GM12878 (cell line): ENCODE data around the gene SUPT6H. TPM values are rescaled to one million over a fixed set of nuclear protein-coding genes. Genes with fewer than 3 reads are reported as not detected.

Experiments
- ATF3 ChIP-seq: IDR thresholded peaks from 2 replicates; pipeline ENCODE4 v1.6.1; 2011; ENCODE audit warnings: low read depth, mild to moderate bottlenecking, low read length, moderate library complexity, borderline replicate concordance; ENCODE audit errors: extremely low read depth
- CEBPZ ChIP-seq: fragments of 150-350 bp; IDR thresholded peaks from 2 replicates; pipeline ENCODE4 v1.6.1; 2016; ENCODE audit warnings: low read depth, low read length
- CHD2 ChIP-seq: IDR thresholded peaks from 2 replicates; pipeline ENCODE4 v1.6.1; 2011; ENCODE audit warnings: low read depth, low read length, improper control_type of control experiment, borderline replicate concordance
- CHD4 ChIP-seq: fragments of 200-600 bp; sonication (generic); IDR thresholded peaks from 2 replicates; pipeline ENCODE4 v1.6.1; 2016; ENCODE audit warnings: mild to moderate bottlenecking
- CREB1 ChIP-seq: IDR thresholded peaks from 2 replicates; pipeline ENCODE4 v1.6.1; 2012; ENCODE audit warnings: low read depth, mild to moderate bottlenecking, inconsistent platforms
- IKZF2 ChIP-seq, 2 experiments: fragments of 450-650 bp; IDR thresholded peaks; 2 replicates each; pipeline ENCODE4 v1.6.1; 2017; ENCODE audit warnings: mild to moderate bottlenecking in 2 of 2, moderate library complexity in 2 of 2
- KLF5 ChIP-seq: fragments of 450-650 bp; IDR thresholded peaks from 2 replicates; pipeline ENCODE4 v1.6.1; 2014; ENCODE audit warnings: mild to moderate bottlenecking; ENCODE audit not compliant: partially characterized antibody
- MAX ChIP-seq: IDR thresholded peaks from 2 replicates; pipeline ENCODE4 v1.6.1; 2012; ENCODE audit warnings: low read depth, low read length, improper control_type of control experiment
- MYB ChIP-seq: fragments of 150-350 bp; IDR thresholded peaks from 2 replicates; pipeline ENCODE4 v1.6.1; 2014; ENCODE audit warnings: mild to moderate bottlenecking, low read depth, low read length, borderline replicate concordance
- PBX3 ChIP-seq: IDR thresholded peaks from 2 replicates; pipeline ENCODE4 v1.6.1; 2011; ENCODE audit warnings: mild to moderate bottlenecking, low read depth, low read length, moderate library complexity; ENCODE audit not compliant: insufficient replicate concordance
- POLR2AphosphoS5 ChIP-seq: IDR thresholded peaks from 2 replicates; pipeline ENCODE4 v1.6.1; 2011; ENCODE audit warnings: mild to moderate bottlenecking, low read length, inconsistent platforms
- REST ChIP-seq: IDR thresholded peaks from 2 replicates; pipeline ENCODE4 v1.6.1; 2012; ENCODE audit warnings: mild to moderate bottlenecking, low read depth, low read length
- polyA plus RNA-seq, 11 experiments: library from polyadenylated mRNA; depleted of rRNA in 4 of 11; unstranded in 6 of 11; stranded (reverse) in 5 of 11; fragments of >200 nt; fragmentation: Nextera tagmentation in 4 of 11; fragmentation: Illumina TruSeq in 1 of 11; extraction: Ambion mirVana in 4 of 11; extraction: Trizol in 1 of 11; gene quantifications; 1 replicate in 1 of 11; 2 replicates in 10 of 11; pipeline versions ENCODE4 v1.2.1 to v1.2.3, GENCODE V29; 2011 to 2016; ENCODE audit warnings: inconsistent platforms in 2 of 11, missing spikeins in 2 of 11, low read depth in 1 of 11
- total RNA-seq, 4 experiments: library from RNA; depleted of rRNA in 3 of 4; stranded (reverse); fragments of >200 nt in 3 of 4; fragmentation: Illumina TruSeq in 1 of 4; extraction: Trizol in 1 of 4; gene quantifications; 2 replicates each; pipeline versions ENCODE4 v1.2.1 to v1.2.3, GENCODE V29; 2013 to 2021

Gene SUPT6H
- total and polyA plus RNA-seq, 10 of the 15 experiments (the other 5 are each of a cell fraction or from before 2014, with no cell fraction given): 1.7 to 58.8 (median 37.7) TPM

GRCh38 chr17:28720247-28720996, 58.4 kb downstream of the SUPT6H start (continued):
- no peak for TF ChIP-seq REST
- no peak for TF ChIP-seq ATF3
- no peak for TF ChIP-seq CHD2
- 0 out of 4 replicates have a peak, but pooled peaks of 1 of the 2 experiments have one; percentile 8 for TF ChIP-seq IKZF2 (IDR thresholded peaks at IDR 0.05)
- TF ChIP-seq CEBPZ: no peak
- TF ChIP-seq CHD4: no peak
- TF ChIP-seq KLF5: no peak
- peak; percentile 45; the same call in 1 of the 2 replicates for TF ChIP-seq MAX
- TF ChIP-seq PBX3: no peak
- no peak for TF ChIP-seq CREB1
- peak; percentile 85 for TF ChIP-seq POLR2AphosphoS5
- TF ChIP-seq MYB: no peak
